Astrocyte (in vitro differentiated cells and primary cell): ENCODE results near the gene EPHB1.

Experiments
- CTCF ChIP-seq: IDR thresholded peaks from 2 replicates; pipeline ENCODE4 v1.5.1; 2011; ENCODE audit warnings: low read depth, mild to moderate bottlenecking, inconsistent platforms, low read length, moderate library complexity; ENCODE audit not compliant: insufficient read depth
- EZH2 ChIP-seq: IDR thresholded peaks from 2 replicates; pipeline ENCODE4 v1.6.1; 2012; ENCODE audit warnings: mild to moderate bottlenecking, low read length, inconsistent platforms; ENCODE audit not compliant: insufficient read depth

GRCh38 chr3:134797741-134798451 is 2.8 kb downstream of the EPHB1 start:
- no peak for TF ChIP-seq CTCF
- no peak for TF ChIP-seq EZH2
